RWPE1 (cell line): Measurements from ENCODE around the gene STX1A.
A peak's percentile ranks its signal among the peaks of the same experiment; 100 is the strongest.
"Not testable (repeated sequence)": the region's sequence is repeated elsewhere in the genome, so short reads cannot be mapped to it uniquely, and the experiment has no call there.

Source experiments
- CTCF ChIA-PET: fragments of 350-600 bp; sonication (Branson Sonifier 250); formaldehyde crosslinking; extraction: SDS; loops from one replicate; lab custom pipeline; 2021; lab: Yijun Ruan, JAX
- POLR2A ChIA-PET: fragments of 400-600 bp; formaldehyde crosslinking; extraction: SDS; loops from one replicate; lab custom pipeline; 2020; ENCODE audit warnings: antibody characterized with exemption; ENCODE audit not compliant: low non-redundant PET; lab: Yijun Ruan, JAX
- DNase-seq: peaks from one replicate; pipeline ENCODE4 v3.0.0; 2012; ENCODE audit warnings: low spot score
- H3K27ac ChIP-seq: fragments of 450-650 bp; 2 replicates; pipeline ENCODE4 v1.5.1; 2017
- TF ChIP-seq, protein P1 (sequence below): fragments of 450-650 bp; conservative IDR thresholded peaks from 2 replicates; pipeline ENCODE4 v1.5.1; 2017; ENCODE audit warnings: low read depth, mild to moderate bottlenecking

STX1A gene

DNA sequence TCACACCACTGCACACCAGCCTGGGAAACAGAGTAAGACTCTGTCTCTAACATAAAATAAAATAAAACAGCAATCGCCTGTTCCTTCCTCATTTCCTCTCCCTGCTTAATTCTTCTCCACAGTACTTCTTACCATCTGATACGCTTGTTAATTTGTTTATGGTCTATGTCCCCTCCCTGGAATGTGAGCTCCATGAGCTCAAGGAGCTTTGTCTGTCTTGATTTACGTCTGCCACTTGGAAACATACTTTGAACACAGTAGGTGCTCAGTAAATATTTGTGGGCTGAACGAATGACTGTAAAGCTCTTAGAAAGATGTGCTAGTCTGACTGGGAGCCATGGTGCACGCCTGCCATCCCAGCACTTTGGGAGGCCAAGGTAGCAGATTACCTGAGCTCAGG lies 9.1 kb upstream of the STX1A start:
- ChIA-PET CTCF (interaction anchor here (0.6 to 1.8 kb wide), 4 partner anchors 8 to 238 kb away, joined by 3 to 9 read pairs (median 4); no protein-coding TSS in a partner anchor), POLR2A (no interaction called here)
- no peak for DNase-seq
- TF ChIP-seq, protein P1, sequence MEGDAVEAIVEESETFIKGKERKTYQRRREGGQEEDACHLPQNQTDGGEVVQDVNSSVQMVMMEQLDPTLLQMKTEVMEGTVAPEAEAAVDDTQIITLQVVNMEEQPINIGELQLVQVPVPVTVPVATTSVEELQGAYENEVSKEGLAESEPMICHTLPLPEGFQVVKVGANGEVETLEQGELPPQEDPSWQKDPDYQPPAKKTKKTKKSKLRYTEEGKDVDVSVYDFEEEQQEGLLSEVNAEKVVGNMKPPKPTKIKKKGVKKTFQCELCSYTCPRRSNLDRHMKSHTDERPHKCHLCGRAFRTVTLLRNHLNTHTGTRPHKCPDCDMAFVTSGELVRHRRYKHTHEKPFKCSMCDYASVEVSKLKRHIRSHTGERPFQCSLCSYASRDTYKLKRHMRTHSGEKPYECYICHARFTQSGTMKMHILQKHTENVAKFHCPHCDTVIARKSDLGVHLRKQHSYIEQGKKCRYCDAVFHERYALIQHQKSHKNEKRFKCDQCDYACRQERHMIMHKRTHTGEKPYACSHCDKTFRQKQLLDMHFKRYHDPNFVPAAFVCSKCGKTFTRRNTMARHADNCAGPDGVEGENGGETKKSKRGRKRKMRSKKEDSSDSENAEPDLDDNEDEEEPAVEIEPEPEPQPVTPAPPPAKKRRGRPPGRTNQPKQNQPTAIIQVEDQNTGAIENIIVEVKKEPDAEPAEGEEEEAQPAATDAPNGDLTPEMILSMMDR, result no peak
- no peak overlapping the region for H3K27ac ChIP-seq

DNA sequence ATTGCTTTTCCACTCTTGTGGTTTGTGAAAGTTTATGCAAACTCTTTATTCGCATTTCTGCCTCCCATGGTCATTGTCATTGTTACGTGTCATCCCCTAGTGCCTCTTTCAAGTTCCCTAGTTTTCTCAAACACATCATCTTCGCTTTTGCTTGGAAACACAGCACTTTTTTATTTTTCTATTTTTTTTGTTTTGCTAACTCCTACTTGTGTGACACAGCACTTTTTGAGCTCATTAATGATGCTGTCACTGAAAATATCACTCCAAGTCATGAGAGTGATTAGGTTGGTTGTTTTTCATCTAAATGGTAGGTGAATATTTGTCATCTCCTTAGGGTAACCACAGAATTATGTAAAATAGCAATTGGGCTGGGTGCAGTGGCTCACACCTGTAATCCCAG lies 8.5 kb upstream of the STX1A start:
- DNase-seq, result no peak
- TF ChIP-seq, protein P1, result no peak
- ChIA-PET CTCF (interaction anchor here (0.6 to 1.8 kb wide), 4 partner anchors 8 to 237 kb away, joined by 3 to 9 read pairs (median 4); no protein-coding TSS in a partner anchor), POLR2A (no interaction called here)
- no peak overlapping the region for H3K27ac ChIP-seq

GRCh38 chr7:73726083-73726466 lies 6.6 kb upstream of the STX1A start:
- H3K27ac ChIP-seq, result no peak overlapping the region
- ChIA-PET CTCF (interaction anchor here (0.7 to 1.9 kb wide), 9 partner anchors 9 to 203 kb away, joined by 3 to 24 read pairs (median 3); partner anchors contain the start of gene VPS37D), POLR2A (no interaction called here)
- no peak for DNase-seq
- TF ChIP-seq, protein P1, result peak; percentile 76

DNA sequence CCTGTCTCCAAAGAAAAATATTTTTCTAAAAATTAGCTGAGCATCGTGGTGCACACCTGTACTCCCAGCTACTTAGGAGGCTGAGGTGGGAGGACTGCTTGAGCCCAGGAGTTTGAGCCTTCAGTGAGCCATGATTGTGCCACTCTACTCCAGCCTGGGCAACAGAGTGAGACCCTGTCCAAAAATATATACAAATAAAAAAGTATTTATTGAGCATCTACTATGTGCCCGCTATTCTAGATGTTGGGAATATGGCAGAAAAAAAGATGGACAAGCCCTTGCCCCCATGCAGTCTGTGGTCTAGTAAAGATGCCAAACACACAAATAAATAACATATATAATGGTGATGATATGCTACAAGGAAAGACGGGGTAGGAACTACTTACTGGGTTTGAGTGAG lies 4.3 kb upstream of the STX1A start:
- CTCF ChIA-PET, result no interaction called here
- TF ChIP-seq, protein P1, result no peak
- POLR2A ChIA-PET, result no interaction called here
- H3K27ac ChIP-seq, result no peak overlapping the region
- no peak for DNase-seq

DNA sequence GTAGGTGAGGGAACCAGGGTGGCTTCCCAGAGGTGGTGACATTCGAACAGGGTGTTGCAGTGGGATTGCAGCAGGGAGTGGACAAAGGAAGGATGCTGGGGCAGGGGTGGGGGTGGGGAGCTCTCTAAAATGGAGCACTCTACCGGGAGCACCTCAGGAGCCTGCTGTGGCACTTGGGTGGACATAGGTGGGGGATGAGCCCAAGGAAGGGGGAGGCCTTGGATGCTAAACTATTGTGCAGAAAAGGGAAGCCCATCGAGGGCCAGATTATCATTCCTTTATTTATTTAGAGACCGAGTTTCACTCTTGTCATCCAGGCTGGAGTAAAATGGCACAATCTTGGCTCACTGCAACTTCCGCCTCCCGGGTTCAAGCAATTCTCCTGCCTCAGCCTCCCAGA lies 3.3 kb upstream of the STX1A start:
- ChIA-PET CTCF (no interaction called here), POLR2A (no interaction called here)
- H3K27ac ChIP-seq, result peak overlapping the region; percentile 89
- TF ChIP-seq, protein P1, result no peak
- DNase-seq, result no peak

GRCh38 chr7:73722182-73722581 lies 2.7 kb upstream of the STX1A start:
- H3K27ac ChIP-seq, result peak overlapping the region; percentile 89
- DNase-seq, POLR2A ChIA-PET: not testable (repeated sequence)
- CTCF ChIA-PET, result interaction anchor here (1.2 kb wide), 1 partner anchor 12 kb away, joined by 7 read pairs; no protein-coding TSS in a partner anchor

DNA sequence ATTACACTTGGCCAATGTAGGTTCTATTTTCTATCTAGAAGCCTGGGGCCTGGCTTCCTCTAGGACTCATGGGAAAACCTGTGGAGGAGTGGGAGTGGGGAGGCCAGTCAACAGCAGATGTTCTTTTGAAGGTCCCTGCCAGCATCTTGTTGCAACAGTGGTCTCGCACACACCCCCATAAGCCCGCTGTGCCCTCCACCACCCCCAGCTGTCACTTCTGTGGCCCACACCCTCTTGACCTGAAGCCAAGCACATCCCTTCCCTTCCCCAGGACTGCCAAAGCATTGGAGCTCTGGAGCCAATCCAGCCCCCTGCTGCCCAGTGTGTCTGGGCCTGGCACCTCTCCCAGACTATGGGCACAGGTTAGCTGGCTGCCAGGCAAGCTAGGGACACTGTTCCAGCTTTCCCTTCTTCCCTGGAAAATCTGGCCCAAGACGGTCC lies 1.9 kb upstream of the STX1A start:
- TF ChIP-seq, protein P1, result no peak
- H3K27ac ChIP-seq, result peak overlapping the region; percentile 89
- no peak for DNase-seq
- ChIA-PET CTCF (interaction anchor here (0.8 to 1.2 kb wide), 2 partner anchors 13 to 53 kb away, joined by 4 to 7 read pairs; partner anchors contain the start of gene VPS37D), POLR2A (interaction anchor here (0.6 kb wide), 1 partner anchor 184 kb away, joined by 3 read pairs; no protein-coding TSS in a partner anchor)

DNA sequence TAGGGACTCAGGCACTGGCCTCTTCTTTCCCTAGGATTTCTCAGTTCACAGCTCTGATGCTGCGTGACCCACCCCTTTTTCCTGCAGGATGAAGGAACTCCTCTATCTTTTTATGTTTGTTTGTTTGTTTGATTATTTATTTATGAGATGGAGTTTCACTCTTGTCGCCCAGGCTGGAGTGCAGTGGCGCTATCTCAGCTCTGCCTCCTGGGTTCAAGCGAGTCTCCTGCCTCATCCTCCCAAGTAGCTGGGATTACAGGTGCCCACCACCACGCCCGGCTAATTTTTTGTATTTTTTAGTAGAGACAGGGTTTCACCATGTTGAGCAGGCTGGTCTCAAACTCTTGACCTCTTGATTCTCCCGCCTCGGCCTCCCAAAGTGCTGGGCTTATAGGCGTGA lies 974 bp upstream of the STX1A start:
- POLR2A ChIA-PET, DNase-seq: not testable (repeated sequence)
- peak overlapping the region; percentile 89 for H3K27ac ChIP-seq
- CTCF ChIA-PET, result interaction anchor here (0.7 to 1.7 kb wide), 4 partner anchors 8 to 220 kb away, joined by 3 to 9 read pairs (median 4); no protein-coding TSS in a partner anchor
